HG03060 (cell line): ENCODE measurements around the gene DFFA.
"Not testable (repeated sequence)": the region's sequence is repeated elsewhere in the genome, so short reads cannot be mapped to it uniquely, and the experiment has no call there.

Source experiments
- ATAC-seq: cut with Tn5 transposase; IDR thresholded peaks from one replicate; pipeline ENCODE4 v1.9.1; 2021; ENCODE audit warnings: low read depth, moderate number of reproducible peaks; ENCODE audit not compliant: unreplicated experiment

Gene DFFA

DNA sequence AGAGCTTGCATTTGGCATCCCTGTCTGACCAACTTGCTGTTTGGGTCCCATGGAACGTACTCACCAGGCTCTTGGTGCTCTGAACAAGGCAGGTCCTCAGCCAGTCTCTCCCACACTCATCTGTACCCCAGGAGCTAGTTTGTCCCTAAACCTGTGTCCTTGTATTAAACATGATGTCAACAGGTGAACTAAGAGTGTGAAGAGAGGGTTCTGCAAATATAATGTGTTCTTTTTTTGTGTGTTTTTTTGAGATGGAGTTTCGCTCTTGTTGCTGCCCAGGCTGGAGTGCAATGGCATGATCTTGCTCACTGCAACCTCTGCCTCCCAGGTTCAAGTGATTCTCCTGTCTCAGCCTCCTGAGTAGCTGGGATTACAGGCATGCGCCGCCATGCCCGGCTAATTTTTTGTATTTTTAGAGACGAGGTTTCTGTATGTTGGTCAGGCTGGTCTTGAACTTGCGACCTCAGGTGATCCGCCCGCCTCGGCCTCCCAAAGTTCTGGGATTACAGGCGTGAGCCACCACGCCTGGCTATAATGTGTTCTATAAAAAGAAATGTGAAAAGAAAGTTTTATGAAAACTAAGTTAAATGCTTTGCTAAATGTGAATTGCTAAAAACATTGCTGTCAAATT is 33.8 kb upstream of the DFFA start:
- ATAC-seq: not testable (repeated sequence)

DNA sequence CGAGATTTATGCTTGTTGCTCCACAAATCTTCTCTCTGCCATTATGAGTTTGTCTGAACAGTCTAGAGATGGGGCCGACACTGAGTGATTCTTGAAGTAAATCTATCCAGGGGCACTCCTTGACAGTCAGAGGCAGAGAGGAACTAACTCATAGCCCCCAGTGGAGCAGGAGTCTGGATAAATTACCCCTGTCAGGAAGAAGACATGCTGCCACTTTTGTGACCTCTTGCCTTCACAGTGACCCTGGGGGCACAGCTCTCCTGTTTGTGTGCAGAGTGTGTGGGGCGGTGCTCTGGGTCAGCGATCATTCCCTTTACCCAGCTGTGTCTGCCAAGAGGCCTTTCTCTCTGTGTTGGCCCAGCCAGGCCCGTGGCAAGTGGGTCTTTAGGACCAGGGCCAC is 31.9 kb upstream of the DFFA start:
- ATAC-seq: no peak

- no peak for ATAC-seq
Observed at GRCh38 chr1:10502206-10502605, 29.9 kb upstream of the DFFA start.

- ATAC-seq: no peak
Observed at GRCh38 chr1:10498231-10498630, 25.9 kb upstream of the DFFA start.

GRCh38 chr1:10497109-10497508 is 24.8 kb upstream of the DFFA start:
- no peak for ATAC-seq

DNA sequence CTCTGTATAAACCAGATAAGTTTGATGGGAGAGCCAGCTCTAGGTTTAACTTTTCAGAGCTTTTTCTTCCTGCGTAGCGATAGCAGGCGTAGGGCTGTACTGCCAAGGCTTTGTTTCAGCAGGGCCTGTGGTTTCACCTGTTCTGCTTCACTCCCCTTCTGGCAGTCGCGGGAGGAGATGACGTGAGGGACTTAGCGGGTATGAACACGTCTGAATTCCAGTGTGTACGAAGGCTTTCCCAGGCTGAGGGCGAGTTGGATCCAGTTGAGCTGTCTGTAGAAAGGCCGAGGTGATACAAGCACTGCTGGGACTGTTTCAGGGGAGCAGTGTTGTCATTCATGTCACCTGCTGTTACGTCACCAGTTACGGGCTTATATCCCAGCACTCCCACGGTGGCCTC is 23.6 kb upstream of the DFFA start:
- no peak for ATAC-seq

- no peak for ATAC-seq
Observed at GRCh38 chr1:10495475-10495817, 23.1 kb upstream of the DFFA start.

DNA sequence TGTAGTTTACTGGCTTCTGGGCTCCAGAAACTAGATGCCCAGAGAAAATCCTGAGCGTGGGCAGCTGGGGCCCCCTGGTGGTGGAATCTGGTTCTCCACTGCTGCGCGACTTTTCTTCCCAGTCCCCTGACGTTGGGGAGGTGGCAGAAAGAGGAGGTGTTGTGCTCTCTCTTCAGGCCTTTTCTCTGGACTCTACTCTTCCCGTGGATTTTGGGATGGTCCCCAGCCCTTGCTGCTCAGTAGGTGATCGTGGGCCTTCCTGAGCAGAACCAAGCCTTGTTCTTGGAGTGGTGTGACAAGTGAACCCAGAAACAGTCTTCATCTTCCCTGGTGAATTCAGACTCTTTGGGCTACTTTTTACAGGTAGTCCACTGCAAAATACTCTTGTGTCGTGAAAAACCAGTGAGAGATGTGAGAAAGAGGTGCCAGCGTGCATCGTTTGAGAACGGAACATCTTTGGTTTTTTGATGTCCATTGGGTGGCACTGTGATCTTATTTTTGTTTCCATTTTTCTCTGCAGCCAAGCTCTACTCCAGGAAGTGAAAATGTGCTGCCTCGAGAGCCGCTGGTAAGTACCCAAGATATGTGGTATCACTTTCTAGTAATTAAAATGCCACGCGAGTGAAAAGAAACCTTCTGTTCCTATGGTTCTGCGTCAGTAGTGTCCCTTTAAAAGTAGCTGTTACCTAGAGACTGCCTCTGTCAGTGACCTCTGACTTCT is 22.6 kb upstream of the DFFA start:
- peak; percentile 59 for ATAC-seq

DNA sequence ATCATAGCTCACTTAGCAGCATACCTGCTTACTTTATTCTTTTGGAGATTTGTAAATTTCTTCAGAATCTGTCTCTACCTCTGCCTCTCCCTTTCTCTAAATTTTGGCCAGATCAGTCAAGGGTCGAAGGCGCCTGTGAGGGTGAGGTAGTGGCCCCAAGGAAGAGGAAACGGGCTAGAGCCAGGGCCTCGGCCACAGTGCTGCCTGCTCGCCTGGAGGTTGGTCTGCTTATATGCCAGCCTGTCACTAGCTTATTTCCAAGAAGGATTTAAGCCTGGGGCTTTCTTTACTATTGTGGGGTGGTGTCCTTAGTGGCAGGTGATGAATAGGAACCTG is 22.1 kb upstream of the DFFA start:
- no peak for ATAC-seq

- ATAC-seq: no peak
Observed at GRCh38 chr1:10490286-10490970, 18.1 kb upstream of the DFFA start.

DNA sequence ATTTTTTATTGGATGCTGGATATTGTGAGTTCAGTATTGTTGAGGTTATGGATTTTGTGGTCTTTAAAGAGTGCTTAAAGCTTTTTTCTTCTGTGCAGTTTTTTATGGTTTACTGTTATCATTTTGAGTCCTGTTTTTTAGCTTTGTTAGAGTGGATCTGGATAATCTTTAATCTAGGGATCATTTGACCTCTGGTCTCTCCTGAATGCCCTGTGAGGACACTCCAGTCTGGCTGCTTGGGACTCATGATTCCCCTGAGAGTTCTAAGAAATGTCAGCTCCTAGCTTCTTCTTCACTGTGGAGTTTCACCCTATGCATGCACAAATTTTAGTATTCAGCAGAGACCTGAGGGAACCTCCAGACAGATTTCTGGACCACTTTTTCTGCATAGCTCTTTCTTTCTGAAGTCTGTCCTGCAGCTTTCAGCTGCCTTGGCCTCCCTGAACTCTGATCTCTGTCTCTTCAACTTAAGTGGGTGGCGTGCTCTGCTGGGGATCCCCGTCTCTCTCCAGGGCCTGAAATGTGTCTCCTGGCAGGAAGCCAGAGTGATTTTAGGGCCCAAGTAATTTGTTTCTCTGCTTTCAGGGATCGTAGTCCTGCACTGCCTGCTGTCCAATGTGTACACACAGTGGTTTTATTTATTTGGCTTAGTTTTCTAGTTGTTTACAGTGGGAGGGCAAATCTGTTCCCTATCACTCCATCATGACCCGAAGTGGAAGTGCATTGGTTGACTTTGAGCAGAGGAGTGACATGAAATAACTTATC is 17.1 kb upstream of the DFFA start:
- no peak for ATAC-seq

- ATAC-seq: no peak
Observed at GRCh38 chr1:10484521-10484920, 12.2 kb upstream of the DFFA start.

GRCh38 chr1:10480614-10481013 is 8.3 kb upstream of the DFFA start:
- ATAC-seq: no peak

DNA sequence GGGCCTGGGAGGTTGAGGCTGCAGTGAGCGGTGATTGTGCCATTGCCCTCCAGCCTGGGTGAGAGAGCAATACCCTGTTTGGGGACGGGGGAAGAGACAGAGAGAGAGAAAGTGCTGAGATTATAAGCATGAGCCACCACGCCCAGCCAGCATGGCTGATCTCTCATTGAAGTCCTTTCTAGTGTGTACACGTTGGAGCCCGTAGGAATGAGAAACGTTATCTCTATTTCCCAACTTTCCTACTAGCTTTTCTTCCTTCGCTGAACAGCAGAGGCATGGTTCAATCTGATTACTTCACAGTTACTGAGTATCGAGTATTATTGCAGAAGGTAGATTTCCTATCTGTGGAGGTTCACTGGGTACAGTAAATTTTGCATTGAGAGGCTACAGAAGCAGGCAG is 7.0 kb upstream of the DFFA start:
- no peak for ATAC-seq

DNA sequence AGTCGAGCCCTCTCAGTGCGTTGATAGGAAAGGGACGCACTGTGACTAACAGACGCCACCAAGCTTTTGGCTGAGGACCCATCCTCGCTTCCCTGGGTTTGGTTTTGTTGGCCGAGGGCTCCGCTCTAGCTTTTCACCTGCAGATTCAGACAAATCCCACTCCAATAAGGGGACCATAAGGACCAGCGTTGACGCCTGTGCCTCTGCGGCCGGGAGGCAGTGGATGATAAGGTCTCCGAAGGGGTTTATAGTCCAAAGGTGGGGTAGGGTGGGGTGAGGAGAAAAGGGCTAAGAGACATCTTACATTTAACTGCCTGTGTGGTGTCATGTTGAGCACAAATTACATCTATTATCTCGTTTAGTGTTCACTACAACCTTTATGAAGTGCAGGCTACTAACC is 3.2 kb upstream of the DFFA start:
- no peak for ATAC-seq

GRCh38 chr1:10474613-10475507 is 2.5 kb upstream of the DFFA start, which contains the start of gene PEX14:
TSS of gene PEX14 (plus strand) at chr1:10474950. CDS start at chr1:10474967, 17 bp downstream.
- ATAC-seq: no peak

GRCh38 chr1:10474309-10474612 is 1.9 kb upstream of the DFFA start:
- not testable (repeated sequence) for ATAC-seq

DNA sequence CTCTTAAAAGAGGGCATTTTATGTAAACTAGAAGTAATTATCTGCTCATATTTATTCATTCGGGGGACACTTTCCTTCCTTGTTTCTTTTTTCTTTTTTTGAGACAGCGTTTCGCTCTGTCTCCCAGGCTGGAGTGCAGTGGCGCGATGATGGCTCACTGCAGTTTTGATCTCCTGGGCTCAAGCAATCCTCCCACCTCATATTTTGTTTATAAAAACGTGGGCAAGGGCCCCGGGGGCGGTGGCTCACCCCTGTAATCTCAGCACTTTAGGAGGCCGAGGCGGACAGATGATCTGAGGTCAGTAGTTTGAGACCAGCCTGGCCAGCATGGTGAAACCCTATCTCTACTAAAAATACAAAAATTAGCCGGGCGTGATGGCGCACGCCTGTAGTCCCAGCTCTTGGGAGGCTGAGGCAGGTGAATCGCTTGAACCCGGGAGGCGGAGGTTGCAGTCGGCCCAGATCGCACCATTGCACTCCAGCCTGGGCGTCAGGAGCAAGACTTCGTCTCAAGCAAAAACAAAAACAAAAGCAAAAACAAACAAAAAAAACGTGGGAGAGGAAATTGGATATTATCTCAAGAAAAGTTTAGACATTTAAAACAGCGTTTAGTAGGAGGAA is 926 bp upstream of the DFFA start:
- ATAC-seq: no peak

GRCh38 chr1:10471411-10472219 is 714 bp downstream of the DFFA start:
- ATAC-seq: no peak
